HG02884 (cell line): ENCODE results near the gene EFTUD2.

Experiments
- ATAC-seq: cut with Tn5 transposase; IDR thresholded peaks from one replicate; pipeline ENCODE4 v1.9.1; 2021; ENCODE audit warnings: mild to moderate bottlenecking, moderate library complexity; ENCODE audit not compliant: unreplicated experiment

Gene EFTUD2

DNA sequence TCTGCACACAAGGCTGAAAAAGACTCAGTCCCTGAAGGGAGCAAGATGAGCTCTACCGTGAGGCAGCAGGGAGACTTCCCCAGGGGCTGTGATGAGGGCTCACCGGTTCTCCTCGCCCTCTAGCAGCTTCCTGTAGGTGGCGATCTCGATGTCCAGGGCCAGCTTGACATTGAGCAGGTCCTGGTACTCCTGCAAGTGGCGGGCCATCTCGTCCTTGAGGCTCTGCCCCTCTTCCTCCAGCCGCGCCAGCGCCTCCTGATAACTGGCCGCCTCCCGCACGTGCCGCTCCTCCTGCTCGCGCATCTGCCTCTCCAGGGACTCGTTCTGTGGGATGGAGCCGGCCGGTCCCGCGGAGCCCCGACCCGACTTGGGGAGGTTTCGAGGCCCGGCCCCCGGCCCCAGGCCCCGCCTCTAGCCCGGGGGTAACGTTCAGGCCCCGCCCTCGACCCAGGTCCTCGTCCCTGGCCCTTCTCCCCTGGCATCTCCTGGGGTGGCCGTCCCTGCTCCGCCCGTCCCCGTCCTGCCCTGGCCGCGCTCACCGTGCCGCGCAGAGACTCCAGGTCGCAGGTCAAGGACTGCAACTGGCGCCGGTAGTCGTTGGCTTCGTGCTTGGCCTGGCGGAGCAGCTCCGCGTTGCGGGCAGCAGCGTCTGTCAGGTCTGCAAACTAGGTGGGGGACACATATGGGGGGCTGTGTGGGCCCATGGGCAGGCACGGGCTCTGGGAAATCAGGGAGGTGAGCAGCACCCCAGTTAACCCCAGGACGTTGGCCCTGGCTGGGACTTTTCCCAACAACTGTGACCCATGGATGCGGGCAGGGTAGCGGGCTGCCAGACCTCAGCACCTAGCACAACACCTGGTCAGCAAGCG, 12.1 kb upstream of the EFTUD2 start:
- no peak for ATAC-seq

DNA sequence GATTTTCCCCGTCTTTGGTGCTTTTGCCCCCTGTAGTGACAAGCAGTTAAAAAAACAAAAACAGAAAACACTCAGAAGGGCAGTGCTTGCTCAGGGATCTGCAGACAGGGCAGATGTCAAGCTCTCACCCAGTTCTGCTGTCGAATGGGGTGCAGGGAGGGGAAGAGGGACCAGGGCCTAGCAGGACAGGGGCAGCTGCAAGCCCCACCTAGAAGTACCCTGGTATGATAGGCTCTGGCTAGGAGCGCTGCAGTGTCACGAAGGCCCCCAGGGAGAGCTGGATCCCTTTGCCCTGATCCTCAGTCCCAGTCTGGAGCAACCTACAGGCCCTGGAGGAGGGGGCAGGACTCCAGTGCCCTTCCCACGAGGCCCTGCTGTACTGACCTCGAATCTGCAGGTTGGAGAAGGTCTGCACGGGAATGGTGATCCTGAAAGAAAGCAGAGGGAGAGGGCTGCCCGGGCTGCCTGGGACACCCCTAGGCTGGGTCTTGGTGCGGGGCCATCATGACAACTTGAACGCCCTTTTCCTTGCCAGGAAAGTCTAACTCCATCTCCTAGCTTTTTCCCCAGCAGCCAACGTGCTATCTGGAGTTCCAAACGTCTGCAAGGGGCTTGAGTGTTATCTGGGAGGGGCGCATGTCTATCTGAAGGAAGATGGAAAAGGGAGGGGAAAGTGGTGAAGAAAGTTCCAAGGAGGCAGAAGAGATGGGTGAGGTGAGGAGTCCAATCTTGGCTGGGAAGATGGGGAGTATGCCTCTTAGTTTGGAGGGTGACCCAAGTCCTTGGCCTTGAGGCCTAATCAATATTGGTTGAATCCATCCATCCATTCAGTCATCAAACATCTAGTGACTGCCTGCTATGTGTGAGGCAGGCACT, 11.2 kb upstream of the EFTUD2 start:
- no peak for ATAC-seq

DNA sequence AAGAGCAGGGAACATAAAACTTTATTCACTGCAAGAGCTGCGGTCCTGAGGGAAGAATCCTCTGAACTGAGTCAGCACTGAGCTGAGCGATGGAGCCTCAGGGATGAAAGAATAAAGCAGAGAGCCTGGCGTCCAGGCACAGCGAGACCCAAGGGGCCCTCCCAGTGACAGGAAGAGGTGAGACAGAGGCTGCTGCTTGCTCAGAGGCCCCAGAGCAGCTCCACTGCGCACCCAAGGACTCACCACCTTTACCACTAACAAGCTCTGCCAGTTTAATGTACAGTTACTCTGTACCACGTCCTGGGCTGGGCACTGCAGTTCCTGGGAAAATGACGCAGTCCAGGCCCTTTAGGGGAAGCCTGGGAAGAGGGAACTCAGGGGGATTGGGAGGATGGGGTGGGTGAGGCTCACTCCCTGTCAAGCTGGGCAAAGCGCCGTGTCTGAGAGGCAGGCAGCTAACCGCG, 10.5 kb upstream of the EFTUD2 start:
- no peak for ATAC-seq

DNA sequence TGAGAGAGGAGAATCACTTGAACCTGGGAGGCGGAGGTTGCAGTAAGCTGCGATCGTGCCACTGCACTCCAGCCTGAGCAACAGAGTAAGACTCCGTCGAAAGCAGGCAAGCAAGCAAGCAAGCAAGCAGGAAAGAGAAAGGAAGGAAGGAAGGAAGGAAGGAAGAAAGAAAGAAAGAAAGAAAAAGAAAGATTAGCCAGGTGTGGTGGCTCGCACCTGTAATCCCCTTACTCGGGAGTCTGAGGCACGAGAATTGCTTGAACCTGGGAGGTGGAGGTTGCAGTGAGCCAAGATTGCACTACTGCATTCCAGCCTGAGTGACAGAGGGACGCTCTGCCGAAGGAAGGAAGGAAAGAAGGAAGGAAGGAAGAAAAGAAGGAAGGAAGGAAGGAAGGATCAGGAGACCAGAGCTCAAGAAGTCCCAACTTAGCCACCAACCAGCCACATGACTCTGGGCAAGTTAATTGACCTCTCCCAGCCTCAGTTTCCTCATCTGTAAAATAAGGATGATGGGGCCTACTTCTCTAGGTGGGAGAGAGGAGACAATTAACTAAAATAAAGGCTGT, 9.6 kb upstream of the EFTUD2 start:
- no peak for ATAC-seq

DNA sequence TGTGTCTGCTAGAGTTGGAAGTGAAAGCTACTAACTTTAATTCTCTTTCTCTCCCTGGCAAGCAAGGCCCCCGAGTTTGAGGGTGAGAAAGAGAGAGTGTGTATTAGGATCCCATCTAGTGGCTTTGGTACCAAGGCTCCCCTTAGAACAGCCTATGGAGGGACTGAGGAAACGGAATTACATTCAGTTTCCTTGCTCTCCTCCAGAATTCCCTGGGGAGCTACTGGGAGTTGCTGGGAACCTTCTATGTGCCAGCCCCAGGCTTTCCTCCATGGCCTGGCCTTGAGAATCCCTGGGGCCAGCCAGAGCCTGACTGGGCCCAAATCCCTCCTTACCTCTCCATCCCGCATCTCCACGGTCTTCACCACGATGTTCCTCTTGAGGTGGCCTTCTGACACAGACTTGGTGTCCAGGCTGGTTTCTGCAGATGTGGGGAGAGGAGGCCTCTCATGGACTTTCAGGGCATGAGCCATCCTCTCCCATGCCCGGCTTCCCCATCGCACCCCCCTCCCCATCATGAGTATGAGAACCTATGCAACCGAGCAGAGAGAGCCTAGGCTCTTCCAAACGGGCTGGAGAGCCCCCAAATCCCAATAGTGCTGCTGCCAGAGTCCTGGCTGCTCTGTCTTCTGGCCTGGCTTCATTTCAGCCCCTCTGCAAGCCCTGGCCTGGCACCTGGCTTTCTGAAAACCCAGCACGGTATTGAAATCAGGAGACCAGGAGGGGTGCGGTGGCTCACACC, 8.7 kb upstream of the EFTUD2 start:
- ATAC-seq = no peak

DNA sequence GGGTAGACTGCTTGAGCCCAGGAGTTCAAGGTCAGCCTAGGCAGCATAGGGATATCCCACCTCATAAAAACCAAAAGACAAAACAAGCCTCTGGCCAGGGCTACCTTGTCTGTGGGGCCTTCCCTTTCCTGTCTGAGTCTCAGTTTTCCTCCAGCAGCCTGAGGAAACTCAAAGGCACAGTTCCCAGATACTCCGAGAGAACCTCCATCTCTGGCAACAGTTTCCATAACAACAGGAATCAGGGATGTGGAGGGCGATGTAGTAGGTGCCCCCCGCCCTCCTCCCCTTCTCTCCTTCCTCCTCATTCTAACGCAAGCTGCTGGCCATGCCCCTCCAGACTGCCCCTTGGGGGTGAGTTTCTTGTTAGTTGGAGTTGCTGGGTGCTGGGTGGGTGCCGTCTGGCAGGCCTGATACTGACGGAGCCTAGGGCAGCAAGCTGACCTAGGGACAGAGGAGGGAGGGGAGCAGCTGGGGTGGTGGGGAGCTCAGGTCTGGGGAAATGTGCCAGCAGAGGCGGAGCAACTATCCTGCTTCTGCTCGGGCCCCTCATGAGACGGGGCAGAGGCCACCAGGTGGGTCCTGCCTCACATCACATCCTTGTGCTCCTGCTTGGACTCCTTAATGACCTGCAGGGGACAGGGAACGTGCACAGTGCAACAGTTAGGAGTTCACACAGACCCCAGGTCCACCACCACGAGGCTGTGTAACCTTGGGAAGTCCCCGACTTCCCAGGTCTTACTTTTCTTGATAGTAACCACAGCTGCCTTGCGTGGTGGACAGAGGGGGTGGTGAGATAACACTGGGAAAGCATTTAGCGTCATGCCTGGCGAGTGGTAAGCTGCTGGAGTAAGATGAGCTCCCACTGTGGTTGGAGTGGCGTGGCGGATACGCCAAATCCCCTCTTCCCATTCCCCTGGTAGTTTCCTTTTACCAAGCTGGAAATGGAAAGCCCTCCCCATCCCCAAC, 7.8 kb upstream of the EFTUD2 start:
- ATAC-seq = no peak

DNA sequence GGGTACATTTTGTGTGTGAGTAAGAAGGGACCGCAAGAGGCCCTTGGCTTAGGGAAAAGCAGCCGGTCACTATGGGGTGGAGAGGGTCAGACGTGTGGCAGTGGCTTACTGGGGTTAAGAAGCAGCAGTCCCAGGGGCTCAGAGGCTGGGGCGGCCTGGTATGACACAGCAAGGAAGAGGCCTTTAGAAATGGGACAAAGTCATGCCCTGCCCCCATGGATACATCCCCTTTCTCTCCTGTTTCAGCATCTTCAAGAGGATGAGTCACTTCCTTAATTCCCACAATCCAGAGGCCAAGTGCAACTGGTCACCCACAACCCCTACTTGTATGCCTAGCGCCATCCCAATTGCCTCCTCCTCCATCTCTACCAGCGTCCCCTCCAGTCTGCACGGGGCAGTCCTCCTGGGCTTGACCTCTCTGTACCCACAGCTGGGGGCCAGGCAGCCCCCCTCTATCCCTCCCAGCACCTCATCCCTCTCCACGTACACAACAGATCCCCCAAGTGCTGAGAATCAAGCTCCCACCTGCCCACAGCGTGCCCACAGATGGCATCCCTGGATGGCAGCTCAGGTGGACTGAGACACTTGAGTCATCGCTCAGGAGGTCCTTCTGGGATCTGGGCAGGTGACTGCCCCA, 6.9 kb upstream of the EFTUD2 start:
- ATAC-seq = no peak

DNA sequence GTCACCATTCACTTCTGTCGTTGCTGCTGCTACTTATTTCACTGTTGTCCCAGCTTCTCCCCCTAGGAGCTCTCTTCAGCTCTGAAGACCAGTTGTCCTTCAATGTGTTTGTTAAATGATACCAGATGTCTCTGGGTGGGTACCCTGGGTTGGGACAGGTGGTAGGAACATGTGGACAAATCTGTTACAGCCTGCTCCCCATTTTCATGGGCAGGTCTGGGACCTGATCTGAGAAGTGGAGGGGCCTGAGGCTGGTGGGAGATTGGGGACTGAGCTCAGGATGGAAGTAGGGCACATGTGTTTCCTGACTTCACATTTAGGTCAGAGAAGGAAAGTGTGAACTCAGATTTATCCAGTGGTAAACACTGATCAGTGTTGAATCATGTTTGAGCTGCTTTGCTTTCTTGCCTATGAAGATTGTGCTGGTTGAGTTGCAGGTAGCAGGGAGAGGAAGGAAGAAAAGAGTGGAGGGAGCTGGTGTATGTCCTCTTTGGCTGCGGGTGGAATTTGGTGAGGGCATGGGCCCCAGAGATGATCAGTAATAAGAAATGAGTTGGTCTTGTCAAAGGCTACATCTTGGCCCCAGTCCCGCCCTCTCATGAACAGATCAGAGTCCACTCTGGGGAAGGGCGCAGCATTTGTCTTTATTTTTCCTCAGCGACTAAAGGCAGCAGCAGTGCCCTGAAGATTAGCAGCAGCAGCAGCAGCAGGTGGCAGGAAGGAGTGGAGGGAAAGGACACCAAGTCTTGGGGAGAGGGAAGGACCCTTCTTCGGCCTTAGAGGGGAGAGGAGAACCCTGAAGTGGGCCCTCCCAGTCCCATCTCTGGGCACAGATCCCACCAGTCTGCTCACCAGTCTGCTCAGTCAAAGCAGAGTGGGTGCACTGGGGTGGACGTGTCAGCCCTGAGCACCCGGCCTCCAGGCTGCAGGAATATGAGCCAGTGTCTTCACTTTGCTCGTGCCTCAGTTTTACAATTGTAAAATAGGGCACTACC, 6.1 kb upstream of the EFTUD2 start:
- ATAC-seq = no peak

DNA sequence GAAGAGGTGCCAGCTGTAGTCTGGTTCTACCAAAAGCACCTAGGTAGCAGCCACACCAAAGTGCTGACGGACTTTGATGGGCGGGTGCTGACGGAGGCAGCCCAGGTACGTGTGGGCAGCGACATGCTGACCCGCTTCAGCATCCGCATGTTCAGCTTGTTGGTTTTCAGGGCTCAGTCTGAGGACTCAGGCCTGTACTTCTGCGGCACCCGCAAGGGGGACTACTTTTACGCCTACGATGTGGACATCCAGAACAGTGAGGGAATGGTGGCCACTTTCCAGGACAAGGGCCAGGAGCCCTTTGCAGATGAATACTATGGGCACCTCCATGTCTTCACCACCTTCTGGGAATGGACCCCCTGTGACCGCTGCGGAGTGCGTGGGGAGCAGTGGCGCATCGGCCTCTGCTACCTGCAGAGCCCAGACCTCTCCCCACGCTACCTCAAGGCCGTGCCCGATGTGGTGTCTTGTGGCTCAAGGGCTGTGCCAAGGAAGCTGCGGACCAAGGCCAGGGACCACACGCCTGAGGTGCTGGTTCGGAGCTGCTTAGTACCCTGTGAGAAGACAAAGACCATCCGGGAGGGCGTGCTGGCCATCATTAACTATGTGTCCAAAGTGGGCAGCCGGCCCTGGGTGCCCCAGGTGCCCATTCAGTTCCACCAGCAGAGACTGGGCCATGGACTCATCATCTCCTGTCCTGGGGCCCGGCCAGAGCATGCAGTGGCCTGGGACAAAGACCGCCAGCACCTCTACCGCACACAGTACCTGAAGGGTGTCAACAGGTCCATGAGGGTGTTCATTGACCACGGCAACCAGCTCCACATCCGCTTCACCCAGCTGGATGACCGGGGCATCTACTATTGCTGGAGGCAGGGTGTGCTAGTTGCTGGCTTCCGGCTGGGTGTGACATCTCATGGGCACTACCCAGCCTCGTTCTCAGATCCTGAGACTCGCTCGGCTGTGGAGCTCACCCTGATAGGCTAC, 5.0 kb upstream of the EFTUD2 start:
- no peak for ATAC-seq

DNA sequence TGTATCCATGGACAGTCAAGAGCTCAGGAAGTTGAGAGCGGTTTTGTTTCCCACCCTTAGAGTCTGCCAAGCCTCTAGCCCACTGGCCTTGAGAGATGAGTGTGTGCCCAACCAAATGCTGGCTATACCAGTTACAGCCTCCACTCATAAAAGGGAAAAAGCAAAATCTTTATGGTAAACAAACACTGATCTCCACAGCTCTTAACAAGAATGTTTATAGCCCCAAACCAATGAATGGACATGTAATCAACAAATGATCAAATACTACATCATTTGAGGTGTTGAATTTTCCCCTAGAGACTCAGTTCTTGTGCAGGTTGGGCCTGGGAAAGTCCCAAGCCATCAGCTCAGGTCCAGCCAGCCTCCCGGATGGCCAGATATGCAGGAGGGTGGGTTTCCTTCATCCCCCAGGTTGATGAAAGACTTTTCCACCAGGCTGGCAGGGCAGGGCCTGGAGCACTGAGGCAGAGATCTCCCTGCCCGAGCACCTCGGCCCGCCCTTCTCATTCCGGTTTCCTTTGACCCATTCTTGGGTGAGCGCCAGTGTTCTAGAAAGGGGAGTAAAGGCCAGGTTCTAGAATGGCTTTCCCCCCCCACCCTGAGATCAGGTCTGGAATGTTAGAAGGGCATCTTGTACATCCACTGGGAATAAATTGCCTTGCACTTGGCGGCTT, 3.9 kb upstream of the EFTUD2 start:
- ATAC-seq = no peak

DNA sequence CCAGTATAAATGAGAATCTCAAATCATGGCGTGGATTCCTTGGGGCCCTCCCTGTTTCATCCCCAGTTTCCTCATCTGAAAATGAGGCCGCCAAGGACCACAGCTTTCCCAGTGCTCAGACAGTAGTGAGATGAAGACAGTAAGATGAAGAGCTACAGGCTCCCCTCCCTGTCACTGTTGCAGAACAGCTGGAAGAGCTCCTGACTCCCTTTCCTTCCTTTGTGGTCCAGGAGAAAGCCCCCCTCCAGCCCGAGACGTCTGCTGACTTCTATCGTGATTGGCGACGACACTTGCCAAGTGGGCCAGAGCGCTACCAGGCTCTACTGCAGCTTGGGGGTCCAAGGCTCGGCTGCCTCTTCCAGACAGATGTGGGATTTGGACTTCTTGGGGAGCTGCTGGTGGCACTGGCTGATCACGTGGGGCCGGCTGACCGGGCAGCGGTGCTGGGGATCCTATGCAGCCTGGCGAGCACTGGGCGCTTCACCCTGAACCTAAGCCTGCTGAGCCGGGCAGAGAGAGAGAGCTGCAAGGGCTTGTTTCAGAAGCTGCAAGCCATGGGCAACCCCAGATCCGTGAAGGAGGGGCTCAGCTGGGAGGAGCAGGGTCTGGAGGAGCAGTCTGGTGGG, 3.0 kb upstream of the EFTUD2 start:
- ATAC-seq = no peak

DNA sequence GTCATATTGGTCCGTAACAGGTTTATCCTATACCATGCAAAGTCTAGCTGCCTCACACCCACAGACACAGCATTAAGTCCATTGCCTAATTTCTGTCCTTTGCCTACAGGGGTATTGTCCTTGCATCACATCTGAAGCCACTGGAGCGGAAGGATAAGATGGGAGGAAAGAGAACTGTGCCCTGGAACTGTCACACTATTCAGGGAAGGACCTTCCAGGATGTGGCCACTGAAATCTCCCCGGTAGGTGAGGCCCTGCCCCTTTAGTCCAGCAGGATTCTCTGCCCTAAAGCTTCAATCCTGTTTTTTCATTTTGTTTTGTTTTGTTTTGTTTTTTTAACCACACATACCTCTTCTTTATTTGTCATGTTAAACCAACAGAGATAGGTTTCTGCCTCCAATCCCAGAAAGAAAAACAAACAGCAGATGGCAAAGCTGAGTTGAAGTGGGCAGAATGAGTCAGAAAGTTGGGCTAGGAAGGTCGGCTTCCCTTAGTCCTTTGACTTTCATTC, 2.2 kb upstream of the EFTUD2 start:
- ATAC-seq = no peak

DNA sequence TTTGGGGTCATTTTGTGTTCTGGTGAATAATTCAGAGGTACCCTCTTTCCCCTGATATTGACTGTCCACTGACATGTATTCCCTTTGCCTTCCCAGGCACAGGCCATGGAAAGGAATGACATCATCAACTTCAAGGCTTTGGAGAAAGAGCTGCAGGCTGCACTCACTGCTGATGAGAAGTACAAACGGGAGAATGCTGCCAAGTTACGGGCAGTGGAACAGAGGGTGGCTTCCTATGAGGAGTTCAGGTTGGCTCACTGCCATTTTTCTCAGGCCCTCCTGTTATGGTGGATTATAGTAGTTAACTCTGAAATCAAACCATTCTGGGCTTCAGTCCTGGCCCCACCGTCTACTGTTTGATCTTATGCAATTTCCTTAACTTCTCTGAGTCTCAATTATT, 1.6 kb upstream of the EFTUD2 start:
- ATAC-seq = no peak

DNA sequence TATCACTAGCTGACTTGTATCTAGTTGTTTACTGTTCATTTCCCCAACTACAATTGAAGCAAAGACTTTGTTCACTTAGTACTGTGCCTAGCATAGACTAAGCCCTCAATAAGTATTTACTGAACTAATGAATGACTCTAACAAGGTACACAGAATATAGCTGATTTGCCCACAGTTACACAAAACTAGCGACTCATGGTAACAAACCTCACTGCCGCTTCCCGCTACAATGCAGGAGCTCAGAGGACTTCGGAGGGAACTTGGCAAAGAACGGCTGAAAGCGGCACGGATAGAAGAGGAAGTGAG, 524 bp downstream of the EFTUD2 start:
- no peak for ATAC-seq

DNA sequence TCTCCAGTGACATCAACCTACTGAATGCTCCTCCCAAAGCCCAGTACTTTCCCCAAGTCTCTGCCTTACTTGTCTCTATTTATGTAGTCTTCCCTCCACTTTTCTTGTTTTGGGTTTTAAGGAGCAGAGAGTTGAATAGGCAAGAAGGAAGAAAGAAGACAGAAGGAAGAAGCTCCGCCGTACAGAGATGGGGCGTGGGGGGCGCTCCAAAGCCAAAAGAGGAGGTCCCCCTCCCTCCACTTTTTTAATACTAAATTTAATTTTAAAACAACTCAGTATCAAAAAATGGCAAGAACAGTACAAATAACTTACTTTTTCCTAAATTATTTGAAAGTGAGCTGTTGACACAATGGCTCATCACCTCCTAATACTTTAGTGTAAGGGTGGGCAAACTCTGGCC, 4.6 kb downstream of the EFTUD2 start:
- no peak for ATAC-seq

DNA sequence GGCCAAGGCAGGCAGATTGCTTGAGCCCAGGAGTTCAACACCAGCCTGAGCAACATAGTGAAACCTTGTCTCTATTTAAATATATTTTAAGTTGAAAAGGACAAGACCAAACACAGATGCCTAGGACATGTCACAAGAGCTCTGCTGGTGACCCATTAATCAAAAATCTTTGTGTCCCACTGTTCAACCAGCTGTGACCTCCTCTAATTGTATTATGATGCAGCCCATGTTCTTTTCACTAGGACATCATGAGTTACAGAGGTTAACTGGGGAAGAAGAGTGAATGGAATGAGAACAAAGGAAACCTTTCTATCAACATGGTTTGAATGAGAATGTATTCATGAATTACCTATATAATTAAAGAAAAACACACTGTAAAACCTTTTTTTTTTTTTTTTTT, 7.0 kb downstream of the EFTUD2 start:
- ATAC-seq = no peak
